Stimulated activated CD8-positive, alpha-beta memory T cell treated with anti-CD3 and anti-CD28 coated beads, Interleukin-7, amount 100 ng/mL, for 1 hour (primary cell): Measurements from ENCODE around the gene CFAP100.

ENCODE experiments used
- DNase-seq, 2 donors: peaks; one replicate each; pipeline ENCODE4 v3.0.0-alpha.2; 2020; ENCODE audit warnings: low read depth in 2 of 2

Gene CFAP100

DNA sequence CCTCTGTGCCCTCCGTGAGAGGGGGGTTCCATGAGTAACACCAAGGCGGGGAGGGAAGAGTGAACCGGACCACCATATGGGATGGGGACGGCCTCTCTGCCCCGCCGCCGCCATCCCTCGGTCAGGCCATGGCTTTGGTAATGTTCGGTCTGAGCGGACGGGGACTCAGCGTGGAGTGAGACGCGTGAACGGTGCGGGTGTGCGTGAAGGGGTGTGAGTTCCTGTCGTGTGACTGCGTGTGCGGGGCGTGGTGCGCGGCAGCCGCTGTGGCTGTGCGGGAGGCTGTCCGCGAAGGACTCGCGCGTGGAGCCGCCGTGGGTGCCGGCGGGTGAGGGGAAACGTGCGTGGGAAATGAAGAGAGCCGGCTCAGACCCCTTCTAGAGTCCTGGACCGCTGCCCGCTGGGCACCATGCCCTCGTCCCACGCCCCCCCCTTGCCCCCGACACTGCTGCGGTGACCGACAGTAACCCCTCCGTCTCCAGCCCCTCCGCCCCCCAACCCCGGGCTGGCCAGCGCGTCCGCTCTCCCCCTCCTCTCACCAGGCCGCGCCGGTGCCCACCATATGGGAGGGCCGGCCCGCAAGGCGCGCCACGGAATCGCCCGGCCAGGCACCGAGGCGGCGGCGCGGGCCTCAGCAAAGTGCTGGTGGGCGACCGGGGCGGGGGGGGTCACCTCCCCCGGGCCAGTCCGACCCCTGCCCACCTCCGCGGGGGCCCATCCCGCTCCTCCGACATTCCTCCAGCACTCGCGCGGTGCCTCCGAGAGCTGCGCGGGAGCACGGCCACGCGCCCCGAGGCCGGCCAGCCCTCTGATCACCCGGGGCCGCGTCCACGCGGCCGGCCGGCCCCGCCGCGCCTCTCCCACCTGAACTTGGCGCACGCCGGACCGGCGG is 38.1 kb upstream of the CFAP100 start:
- DNase-seq: no peak

DNA sequence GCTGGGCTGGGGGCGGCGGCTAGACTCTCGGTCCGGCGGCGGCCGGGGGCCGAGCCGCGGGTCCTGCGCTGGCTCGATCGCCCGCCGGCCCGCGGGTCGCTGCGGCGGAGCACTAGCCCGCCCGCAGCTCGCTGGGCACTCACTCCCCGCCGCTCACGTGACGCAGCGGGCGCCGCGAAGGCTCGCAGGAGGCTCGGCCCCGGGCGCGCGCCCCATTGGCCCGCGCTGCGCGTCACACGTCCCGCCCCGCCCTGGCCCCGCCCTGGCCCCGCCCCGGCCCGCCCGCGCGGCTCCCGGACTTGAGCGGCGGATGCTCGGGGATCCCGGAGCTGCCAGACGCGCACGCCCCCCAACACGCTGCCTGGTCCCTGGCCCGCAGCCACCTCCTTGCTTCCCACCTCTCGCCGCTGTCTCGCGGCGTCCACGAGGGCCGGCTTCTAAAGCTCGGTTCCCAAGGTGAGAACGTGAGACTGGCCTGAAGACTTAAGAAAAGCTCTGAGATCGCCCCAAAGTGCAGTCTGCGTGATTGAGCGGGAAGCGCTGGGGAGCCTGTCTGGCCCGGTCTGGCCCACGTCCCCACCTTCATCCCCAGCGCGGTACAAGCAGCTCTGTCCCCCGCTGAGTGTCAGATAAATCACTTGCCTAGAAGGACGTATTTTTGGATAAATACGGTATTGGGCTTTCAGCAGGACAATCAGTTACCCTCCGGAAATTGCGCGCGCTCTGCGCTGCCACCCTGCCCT is 37.2 kb upstream of the CFAP100 start, which contains the start of gene KLF15:
Gene KLF15, minus strand, starts transcription at position 114 of the 743 bp plus-strand sequence. CDS start 4,486 bp downstream, outside the sequence.
- DNase-seq: peak; percentile 53 to 67

DNA sequence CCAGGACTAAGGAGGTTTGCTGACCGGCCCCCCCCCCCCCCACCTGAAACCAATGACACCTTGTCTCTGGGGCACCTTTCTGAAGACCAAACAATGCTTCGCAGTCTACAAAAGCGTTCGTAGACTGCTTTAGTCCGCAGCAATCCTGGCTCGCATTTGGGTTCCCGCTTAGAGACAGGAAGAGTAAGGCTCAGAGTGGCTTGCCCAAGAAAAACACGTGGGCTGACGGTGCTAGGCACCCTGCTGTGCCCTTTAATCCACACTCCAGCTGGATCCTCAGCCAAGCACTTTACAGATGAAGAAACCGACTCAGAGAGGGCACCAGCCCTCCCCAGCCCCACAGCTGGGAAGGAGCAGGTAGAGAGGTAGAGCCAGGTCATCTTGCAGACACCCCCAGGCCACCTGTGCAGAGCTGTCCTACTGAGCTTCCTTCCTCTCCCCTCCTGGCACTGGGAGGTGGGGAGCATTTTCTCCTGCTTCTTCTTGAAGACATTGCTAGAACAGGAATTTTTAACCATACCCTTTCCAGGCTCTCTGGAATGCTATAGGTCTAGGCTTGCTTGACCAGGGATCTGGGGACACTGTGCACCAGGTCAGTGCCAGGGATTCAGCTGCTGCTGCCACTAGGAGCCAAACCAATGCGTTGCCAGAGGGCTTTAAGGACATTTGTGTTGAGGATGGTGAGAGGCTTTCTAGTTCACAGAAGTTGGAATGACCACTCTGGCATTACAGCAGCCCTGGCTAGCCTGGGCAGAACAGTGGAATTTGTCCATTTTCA is 36.5 kb upstream of the CFAP100 start:
- DNase-seq: no peak

DNA sequence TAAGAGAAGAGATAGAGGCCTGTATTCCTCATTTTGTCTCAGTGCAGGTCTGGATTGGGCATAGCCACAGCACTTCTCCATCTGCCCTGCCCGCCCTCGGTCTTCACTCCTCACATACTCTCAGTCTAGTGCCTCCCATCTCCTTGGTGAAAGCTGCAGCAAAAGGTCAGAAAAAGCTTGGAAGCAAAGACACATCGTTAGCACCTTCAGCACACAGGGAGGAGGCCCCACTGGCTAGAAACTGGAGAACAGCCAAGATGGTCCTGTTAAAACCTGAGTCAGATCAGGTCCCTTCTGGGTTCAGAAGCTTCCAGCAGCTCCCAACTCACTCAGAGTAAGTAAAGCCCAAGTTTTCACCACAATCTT is 35.9 kb upstream of the CFAP100 start:
- no peak for DNase-seq

DNA sequence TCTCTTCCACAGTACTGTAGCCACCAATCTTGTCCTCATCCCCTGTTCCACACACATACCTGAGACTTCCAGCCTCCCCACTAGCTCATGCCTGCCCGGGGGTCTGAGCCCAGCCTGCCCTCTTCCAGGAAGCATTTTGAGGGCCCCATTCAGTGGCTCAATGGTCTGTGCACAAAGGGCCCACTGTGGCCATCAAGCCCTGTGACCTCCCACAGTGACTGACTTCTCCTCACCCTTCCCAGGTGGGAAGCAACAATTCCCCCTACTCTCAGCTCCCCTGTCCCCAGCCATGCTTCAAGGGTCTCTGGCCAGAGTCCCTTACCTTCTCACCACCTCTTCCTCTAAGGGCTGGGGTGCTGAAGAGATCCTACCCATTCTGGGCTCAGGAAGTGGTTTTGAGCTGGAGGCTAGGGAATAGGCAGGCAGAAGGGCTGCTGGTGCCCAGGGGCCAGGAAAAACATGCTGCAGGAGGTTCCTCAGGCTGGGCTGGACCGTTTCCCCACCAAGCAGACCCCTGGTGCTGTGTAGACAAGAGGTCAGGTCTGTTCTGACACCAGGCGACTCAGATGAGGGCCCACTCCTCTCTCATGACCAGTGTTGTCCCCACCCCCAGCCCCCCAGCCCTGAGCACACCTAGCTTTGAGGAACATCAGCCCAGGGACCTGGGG is 34.5 kb upstream of the CFAP100 start:
- no peak for DNase-seq

DNA sequence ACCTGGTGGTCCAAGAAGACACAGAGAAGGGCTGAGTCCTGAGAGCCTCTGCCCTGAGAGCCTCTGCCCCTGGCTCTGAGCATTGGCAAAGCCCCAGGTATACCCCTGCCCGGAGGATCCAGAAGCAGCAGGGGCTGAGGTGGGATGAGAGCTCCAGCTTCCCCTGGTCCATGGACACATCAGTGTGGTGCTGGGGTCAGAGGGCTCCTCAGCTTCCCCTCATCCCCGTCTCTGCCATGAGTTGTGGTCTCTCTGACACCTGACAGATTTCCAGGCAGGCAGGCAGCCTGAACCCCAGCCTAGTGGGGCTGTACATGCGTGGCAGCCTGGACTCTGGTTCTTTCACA is 34.0 kb upstream of the CFAP100 start:
- no peak for DNase-seq

DNA sequence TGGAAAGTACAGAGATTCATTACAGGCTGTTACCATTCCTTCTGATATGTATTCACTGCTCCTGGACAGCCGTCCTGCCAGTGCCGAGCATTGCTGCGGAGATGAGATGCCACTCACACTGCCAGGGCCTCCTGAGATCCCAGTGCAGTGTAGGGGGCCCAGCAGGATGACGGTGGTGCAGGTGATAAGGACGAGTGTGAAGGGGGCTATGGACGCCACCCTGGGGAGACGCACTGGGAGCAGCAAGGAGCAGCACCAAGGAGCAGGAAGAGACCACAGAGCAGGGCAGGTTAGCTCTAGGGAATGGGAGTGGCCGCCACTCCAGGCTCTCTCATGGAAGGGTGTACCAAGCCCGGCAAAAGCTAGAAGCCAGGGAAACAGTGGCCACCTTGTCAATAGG is 33.5 kb upstream of the CFAP100 start:
- DNase-seq: no peak

DNA sequence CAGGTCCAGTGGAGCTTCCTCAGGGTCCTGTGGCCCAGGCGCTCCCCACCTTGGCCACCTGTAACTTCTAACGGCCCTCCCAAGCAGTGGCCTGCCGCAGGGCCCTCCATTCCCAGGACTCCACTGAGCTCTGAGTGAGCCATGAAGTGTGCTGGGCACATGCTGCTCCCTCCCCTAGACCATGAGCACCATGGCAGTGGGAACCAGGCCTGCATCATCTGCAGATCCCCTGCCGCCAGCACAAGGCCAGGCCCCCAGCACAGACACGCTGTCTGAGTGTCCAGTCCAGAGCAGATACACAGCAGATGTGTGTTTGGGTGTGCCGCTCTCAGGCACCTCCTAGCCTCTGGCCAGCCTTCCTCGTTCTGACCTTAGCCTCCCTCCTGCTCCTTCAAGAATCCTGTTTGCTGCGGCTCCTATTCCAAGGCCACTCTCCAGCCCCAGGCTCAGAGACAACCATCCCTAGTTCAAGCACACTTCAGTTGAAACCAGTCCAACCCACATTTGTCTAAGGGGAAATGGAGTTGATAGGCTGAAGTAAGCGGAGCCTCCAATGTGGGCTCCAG is 30.5 kb upstream of the CFAP100 start:
- DNase-seq: no peak

DNA sequence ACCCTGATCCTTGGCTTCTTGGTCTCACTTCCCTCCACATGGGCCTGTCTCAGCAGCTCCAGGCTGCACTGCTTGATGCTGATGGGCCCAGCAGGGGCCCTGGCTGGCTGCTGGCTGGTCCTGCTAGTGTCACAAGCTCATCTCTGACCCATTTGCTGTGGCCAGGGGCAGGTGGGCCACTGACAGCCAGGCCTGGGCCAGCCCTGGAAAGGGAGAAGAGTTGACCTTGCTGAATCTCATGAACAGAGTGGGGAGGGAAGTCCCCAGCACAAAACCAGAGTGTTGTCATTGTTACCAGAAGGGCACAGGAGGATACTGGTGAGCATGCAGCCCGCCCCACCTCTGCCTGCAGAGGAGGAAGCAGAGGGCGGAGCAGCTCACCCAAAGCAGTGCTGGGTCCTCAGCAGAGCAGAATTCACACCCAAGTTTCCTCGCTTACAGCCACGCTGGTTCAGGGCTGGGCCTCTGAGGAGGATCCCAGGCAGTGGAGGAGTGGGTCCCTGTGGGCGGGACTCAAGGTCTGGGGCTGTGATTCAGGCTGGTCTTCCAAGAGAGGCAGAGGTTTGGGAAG is 29.9 kb upstream of the CFAP100 start:
- DNase-seq: no peak

DNA sequence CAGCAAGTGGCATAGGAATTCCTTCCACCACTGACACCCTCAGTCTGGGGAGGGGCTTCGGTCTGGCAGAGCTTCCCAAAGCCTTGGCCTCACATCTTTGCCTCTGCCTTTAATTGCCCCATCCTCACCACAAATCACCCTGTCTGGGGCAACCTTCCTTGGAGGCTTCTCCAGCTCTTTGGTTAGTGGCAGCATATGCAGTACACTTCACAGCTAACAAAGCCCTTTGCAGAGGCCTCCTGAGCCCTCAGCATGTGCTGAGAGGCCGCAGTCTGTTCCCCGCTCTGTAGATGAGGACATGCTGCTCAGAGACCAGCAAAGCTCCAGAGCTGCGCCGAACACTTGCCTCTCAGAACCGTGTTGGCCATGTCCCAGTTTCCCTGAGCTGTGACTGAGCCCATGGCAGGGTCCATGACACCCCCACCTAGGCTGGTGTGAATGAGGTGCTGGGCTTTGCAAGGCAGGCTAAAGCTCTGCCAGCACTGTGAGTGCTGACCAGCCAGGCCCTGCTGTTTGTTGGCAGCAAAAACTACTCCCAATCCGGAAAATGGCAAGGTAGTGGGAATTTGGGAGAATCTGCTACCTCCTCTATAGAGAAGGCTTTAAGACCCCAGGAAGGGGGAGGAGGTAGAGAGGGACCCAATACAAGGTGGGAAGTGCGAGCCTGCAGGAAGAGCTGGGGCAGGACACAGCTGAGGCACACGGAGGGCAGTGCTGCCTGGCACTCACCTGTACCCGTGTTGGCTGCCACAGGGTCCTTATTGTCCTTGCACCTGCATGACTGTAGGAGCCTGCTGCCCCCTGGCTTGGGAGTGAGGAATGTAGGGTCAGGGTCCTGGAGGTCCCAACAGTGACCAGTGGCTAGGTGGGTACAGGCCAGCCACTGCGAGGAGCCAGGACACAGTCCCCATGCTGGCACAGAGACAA is 29.1 kb upstream of the CFAP100 start:
- DNase-seq: no peak

DNA sequence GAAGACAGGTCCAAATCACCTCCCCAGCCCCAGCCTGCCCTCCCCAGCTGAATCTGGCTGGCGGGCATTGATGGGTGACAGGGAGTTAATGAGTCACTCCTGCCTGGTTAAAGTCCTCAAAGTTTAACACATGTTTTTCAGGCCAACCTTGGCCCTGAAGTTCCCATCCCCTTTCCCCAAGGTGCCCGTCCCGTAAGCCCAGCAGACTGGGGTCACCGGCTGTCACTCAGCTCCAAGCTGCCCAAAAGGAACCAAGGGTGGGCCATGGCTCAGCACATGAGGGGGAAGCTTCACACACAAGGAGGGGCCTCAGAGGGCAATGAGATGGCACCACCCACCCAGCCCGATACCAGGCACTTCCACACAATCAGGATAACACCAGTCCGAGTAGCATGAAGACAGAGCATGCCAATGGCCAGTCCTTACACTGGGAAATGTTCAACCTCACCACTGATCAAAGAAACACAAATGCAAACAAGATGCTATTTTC is 27.3 kb upstream of the CFAP100 start:
- no peak for DNase-seq

DNA sequence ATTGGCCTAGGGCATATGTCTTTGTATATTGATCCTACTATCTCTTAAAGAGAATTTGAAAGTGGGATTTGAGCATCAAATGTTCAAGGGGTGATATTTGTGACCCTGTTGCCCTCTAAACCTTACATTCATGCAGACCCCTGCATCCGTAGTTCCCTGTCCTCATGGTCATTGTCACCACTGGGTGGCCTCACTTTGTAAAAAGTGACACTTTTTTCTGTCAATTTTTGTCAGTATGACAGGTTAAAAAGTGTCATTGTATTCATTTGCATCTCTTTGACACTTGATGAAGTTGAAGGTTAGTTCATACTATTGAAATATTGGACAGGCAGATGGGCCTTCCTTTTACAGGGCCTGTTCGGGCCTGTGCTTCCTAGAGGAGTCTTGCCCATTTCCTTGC is 25.2 kb upstream of the CFAP100 start:
- no peak for DNase-seq

DNA sequence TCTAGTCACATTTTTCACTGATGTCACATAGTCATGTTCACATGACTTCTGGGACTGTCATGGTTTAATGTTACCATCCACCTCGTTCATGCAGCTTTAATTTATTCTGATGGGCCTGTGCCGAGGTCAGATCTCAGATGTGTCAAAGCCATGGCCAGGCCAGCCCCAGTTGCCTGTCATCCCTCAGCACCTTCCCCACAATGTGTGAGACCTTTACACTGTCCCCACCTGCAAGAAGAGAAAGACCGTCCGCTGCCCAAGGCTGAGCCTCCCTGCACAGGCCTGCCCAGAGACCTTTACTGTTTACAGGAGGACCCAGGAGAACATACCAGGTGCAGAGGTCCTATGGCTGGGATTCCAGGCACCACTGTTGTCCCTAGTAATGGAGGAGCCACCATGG is 24.7 kb upstream of the CFAP100 start:
- no peak for DNase-seq

DNA sequence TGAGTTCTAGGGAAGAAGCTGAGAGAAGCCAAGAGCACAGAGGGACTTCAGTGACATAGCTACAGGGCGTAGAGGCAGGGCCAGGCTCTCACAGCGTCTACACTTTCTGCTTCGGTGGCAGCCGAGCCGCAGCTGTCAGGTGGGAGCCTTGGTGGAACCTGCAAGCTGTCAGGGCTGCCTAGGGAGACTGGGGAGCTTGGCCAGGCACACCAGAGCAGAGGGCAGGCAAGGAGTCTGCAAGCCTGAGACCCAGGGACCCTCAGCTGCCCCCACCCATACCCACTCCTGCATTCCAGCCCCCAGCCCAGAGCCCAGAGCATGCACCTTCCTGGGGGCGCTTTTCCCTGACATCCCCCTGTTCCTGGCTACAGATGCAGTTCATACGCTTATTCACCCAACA is 24.1 kb upstream of the CFAP100 start:
- no peak for DNase-seq

DNA sequence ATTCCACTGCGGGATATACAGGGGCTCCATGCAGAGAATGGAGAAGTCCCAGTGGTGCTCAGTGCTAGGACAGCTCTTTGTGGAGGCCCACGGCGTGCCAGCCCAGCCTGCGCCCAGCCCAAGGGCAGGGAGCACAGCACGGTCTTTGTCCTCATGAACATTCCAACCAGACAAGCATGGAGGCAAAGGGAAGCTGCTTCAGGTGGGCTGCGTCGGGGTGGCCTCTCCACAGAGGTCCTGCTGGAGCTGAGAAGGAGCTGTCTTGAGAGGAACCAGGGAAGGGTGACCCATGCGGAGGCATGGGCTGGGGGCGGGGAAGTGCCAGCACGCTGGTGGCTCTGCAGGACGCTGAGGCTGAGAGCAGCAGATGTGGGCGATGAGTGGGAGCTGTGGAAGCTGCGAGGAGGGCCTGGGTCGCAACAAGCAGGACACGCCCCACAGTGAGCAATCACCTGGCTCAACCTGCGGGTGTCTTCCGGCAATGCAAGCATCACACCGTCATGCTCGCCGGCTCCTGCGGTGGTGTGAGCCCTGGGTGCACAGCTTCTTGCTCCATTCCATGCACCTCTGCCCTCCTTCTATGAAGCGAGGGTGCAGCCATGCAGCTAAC is 23.5 kb upstream of the CFAP100 start:
- DNase-seq: no peak

DNA sequence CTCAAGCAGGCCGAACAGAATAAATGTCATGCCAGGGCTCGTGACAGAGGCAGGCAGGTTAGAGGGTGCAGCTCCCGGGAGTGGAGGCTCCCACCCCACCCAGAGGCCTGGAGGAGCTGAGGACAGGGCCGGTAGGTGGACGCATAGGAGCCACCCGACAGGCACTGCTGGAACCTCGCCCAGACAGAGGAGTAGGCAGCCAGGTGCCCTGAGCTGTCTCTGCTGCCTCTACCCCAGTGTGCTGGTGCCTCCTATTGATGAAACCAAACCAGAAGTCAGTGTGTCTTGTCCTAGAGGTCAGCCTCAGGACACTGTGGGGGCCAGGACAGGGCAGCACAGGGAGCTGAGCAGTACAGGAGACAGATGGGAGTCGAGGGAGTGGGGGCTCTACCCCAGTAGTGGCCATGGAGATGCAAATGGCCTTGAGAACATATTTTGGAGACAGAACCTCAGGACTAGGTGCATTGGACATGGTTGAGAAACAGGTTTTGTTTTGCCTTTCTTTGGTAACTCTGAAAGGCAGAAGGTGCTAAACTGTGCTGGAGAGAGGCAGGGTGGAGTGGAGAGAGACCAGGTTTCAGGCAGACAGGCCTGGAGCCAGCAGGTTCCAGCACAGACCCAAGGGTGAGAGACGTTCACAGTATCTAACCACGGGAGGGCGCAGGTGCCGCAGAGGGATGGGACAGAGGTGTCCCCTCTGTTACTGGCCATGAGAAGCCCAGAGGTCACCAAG is 22.1 kb upstream of the CFAP100 start:
- no peak for DNase-seq

DNA sequence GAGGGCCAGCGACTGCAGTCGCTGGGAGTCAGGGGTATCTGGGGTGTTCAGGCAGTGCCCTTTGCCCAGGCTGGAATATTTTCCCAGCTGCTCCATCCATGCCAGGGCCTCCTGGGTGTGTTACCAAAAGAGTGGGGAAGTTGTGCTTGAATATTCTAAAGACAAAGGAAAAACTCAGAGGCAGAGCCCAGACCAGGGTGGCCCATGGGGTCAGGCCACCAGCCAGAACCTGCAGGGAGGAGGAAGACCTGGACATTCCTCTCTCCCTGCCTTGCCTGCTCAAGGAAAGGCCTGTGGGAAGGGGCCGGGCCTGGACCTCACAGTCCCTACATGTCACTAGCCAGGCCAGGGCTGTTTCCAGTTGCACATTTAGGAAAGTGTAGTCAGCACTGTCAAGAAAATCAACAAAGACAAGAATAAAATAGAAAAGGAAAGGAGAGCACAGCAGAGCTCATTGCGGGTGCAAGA is 21.5 kb upstream of the CFAP100 start:
- DNase-seq: no peak
